Central memory CD8-positive, alpha-beta T cell (primary cell): ENCODE results near the gene CSRNP3.

ENCODE experiments used
- ATAC-seq: fragments of 150-1000 bp; cut with Tn5 transposase; replicated peaks from 2 replicates; pipeline ENCODE4 v1.10.0; 2022; ENCODE audit warnings: mild to moderate bottlenecking, moderate FRiP score, moderate number of reproducible peaks; ENCODE audit not compliant: poor library complexity, severe bottlenecking; ENCODE audit errors: extremely low read depth
- DNase-seq, 2 donors: peaks; one replicate each; pipeline ENCODE4 v3.0.0; 2021; ENCODE audit warnings: low spot score in 2 of 2
- H3K27ac Mint-ChIP-seq: one replicate; pipeline ENCODE4 v1.8.0; 2022; ENCODE audit warnings: low read depth, mild to moderate bottlenecking, moderate library complexity, mixed read lengths
- H3K27me3 Mint-ChIP-seq: one replicate; pipeline ENCODE4 v1.8.0; 2022; ENCODE audit warnings: mixed read lengths
- H3K36me3 Mint-ChIP-seq: one replicate; pipeline ENCODE4 v1.8.0; 2022; ENCODE audit warnings: mild to moderate bottlenecking, moderate library complexity, mixed read lengths; ENCODE audit not compliant: insufficient read depth
- H3K4me1 Mint-ChIP-seq: one replicate; pipeline ENCODE4 v1.8.0; 2022; ENCODE audit warnings: mixed read lengths
- H3K4me3 Mint-ChIP-seq: one replicate; pipeline ENCODE4 v1.8.0; 2022; ENCODE audit warnings: mild to moderate bottlenecking, moderate library complexity, mixed read lengths
- H3K9me3 Mint-ChIP-seq: one replicate; pipeline ENCODE4 v1.8.0; 2022; ENCODE audit warnings: mixed read lengths

Gene CSRNP3

DNA sequence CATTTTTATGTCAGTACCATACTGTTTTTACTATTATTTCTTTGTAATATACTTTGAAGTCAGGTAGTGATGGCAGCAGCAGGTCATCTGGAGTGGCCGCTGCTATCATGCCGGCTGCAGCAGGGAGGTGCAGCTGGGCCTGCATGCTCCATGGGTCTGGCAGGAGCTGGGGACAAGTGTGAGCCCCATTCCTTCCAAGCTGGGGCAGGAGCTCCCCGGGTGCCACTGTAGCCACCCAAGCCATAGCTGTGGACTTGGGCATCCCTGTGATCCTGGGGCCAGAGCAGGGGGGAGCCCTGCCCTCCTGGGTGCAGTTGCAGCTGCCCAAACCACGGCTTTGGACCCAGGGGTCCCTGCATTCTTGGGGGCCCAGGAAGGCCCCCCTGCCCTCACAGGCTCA, 59.2 kb downstream of the CSRNP3 start:
- peaks cover 13% of the 10 kb centered on the region for H3K27me3 Mint-ChIP-seq
- ATAC-seq (no peak), DNase-seq (no peak)
- no peak overlapping the region for H3K4me3 Mint-ChIP-seq
- H3K4me1 Mint-ChIP-seq: no peaks in the 10 kb centered on the region
- H3K27ac Mint-ChIP-seq: no peak overlapping the region
- peaks cover 6% of the 10 kb centered on the region for H3K9me3 Mint-ChIP-seq
- no peaks in the 10 kb centered on the region for H3K36me3 Mint-ChIP-seq

- no peak for DNase-seq
- H3K27me3 Mint-ChIP-seq: peaks cover 13% of the 10 kb centered on the region
- H3K4me3 Mint-ChIP-seq: no peak overlapping the region
- ATAC-seq: no peak
- H3K27ac Mint-ChIP-seq: no peak overlapping the region
- peaks cover 6% of the 10 kb centered on the region for H3K9me3 Mint-ChIP-seq
- no peaks in the 10 kb centered on the region for H3K4me1 Mint-ChIP-seq
- no peaks in the 10 kb centered on the region for H3K36me3 Mint-ChIP-seq
These were observed 59.6 kb downstream of the CSRNP3 start for GRCh38 chr2:165529130-165529529.

DNA sequence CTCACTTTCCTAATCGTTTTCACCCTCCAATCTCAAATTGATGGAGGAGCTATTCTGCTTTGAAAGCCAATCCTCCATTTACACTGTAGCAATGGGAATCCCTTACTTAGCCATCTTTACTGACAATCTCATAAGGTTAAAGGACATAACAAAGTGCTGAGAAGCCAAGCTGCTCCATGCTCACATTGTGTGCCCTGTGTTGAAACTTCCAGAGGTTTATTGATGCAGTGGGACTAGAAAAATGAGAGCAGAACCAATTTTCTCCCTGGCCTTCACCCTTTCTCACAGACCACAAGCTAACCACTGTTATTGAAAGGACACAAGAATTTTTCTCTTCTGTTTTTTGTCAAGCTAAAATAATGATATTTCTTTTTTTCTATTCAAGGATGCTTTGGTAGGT, 63.8 kb downstream of the CSRNP3 start:
- Mint-ChIP-seq H3K27ac (no peak overlapping the region), H3K9me3 (peaks cover 6% of the 10 kb centered on the region), H3K4me3 (no peak overlapping the region), H3K4me1 (no peaks in the 10 kb centered on the region), H3K27me3 (peaks cover 13% of the 10 kb centered on the region), H3K36me3 (no peaks in the 10 kb centered on the region)
- ATAC-seq: no peak
- DNase-seq: no peak

GRCh38 chr2:165535471-165535870, 66.0 kb downstream of the CSRNP3 start:
- Mint-ChIP-seq H3K27ac (no peak overlapping the region), H3K36me3 (no peaks in the 10 kb centered on the region), H3K4me3 (no peak overlapping the region), H3K27me3 (peaks cover 4% of the 10 kb centered on the region), H3K9me3 (peaks cover 6% of the 10 kb centered on the region), H3K4me1 (no peaks in the 10 kb centered on the region)
- DNase-seq (no peak), ATAC-seq (no peak)

DNA sequence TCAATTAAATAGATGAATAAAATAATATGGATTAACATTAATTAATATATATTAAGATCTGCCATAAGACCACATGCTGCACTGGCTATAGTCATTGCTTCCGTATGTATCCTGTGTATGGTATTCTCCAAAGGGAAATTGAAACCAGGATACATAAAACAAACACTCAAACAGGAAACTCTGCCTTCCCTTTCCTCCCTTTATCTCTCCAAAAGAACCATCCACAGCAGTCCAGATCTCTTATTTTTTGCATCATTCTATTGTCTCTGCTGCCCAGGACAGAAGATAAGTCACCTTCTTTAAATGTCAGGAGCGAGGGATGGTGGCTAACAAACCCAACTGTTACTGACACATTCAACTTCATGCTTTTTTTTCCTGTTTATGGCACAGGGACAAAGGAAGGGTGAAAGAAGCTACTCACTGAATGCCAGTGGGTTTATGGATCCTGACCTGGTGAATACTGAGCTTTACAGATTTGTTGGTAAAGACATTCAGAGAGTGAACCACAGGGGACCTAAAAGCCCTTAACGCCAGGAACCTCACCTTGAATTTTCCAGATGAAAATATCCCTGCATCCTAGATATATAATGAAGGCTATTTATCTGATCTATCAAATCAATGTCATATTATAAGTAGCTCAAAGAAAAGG, 67.5 kb downstream of the CSRNP3 start:
- Mint-ChIP-seq H3K27ac (no peak overlapping the region), H3K9me3 (no peaks in the 10 kb centered on the region), H3K4me3 (no peak overlapping the region), H3K36me3 (no peaks in the 10 kb centered on the region), H3K27me3 (peaks cover 9% of the 10 kb centered on the region), H3K4me1 (no peaks in the 10 kb centered on the region)
- no peak for ATAC-seq
- DNase-seq: no peak

- Mint-ChIP-seq H3K4me1 (no peaks in the 10 kb centered on the region), H3K27ac (no peak overlapping the region), H3K27me3 (peaks cover 9% of the 10 kb centered on the region), H3K4me3 (no peak overlapping the region), H3K9me3 (no peaks in the 10 kb centered on the region), H3K36me3 (no peaks in the 10 kb centered on the region)
- ATAC-seq (no peak), DNase-seq (no peak)
These were observed 70.5 kb downstream of the CSRNP3 start for GRCh38 chr2:165539985-165540384.

GRCh38 chr2:165544897-165545296, 75.4 kb downstream of the CSRNP3 start:
- Mint-ChIP-seq H3K4me1 (no peaks in the 10 kb centered on the region), H3K27me3 (peaks cover 9% of the 10 kb centered on the region), H3K4me3 (no peak overlapping the region), H3K36me3 (no peaks in the 10 kb centered on the region), H3K9me3 (no peaks in the 10 kb centered on the region), H3K27ac (no peak overlapping the region)
- DNase-seq (no peak), ATAC-seq (no peak)

GRCh38 chr2:165547900-165548299, 78.4 kb downstream of the CSRNP3 start:
- Mint-ChIP-seq H3K4me1 (no peaks in the 10 kb centered on the region), H3K9me3 (no peaks in the 10 kb centered on the region), H3K36me3 (peaks cover 3% of the 10 kb centered on the region), H3K27ac (no peak overlapping the region), H3K27me3 (peaks cover 9% of the 10 kb centered on the region), H3K4me3 (no peak overlapping the region)
- no peak for DNase-seq
- ATAC-seq: no peak

GRCh38 chr2:165549619-165550018, 80.1 kb downstream of the CSRNP3 start:
- peaks cover 3% of the 10 kb centered on the region for H3K36me3 Mint-ChIP-seq
- no peak overlapping the region for H3K27ac Mint-ChIP-seq
- H3K9me3 Mint-ChIP-seq: no peaks in the 10 kb centered on the region
- DNase-seq: no peak
- H3K27me3 Mint-ChIP-seq: peaks cover 9% of the 10 kb centered on the region
- no peak overlapping the region for H3K4me3 Mint-ChIP-seq
- no peaks in the 10 kb centered on the region for H3K4me1 Mint-ChIP-seq
- ATAC-seq: no peak

GRCh38 chr2:165558832-165559231, 89.3 kb downstream of the CSRNP3 start:
- Mint-ChIP-seq H3K9me3 (no peaks in the 10 kb centered on the region), H3K27ac (no peak overlapping the region), H3K27me3 (no peaks in the 10 kb centered on the region), H3K4me3 (no peak overlapping the region), H3K4me1 (no peaks in the 10 kb centered on the region), H3K36me3 (no peaks in the 10 kb centered on the region)
- no peak for DNase-seq
- no peak for ATAC-seq

- H3K27me3 Mint-ChIP-seq: no peaks in the 10 kb centered on the region
- no peak overlapping the region for H3K27ac Mint-ChIP-seq
- H3K4me3 Mint-ChIP-seq: no peak overlapping the region
- H3K4me1 Mint-ChIP-seq: no peaks in the 10 kb centered on the region
- no peak for DNase-seq
- H3K9me3 Mint-ChIP-seq: no peaks in the 10 kb centered on the region
- H3K36me3 Mint-ChIP-seq: no peaks in the 10 kb centered on the region
- ATAC-seq: no peak
These were observed 91.0 kb downstream of the CSRNP3 start for GRCh38 chr2:165560377-165560988.

- no peaks in the 10 kb centered on the region for H3K36me3 Mint-ChIP-seq
- H3K4me3 Mint-ChIP-seq: no peak overlapping the region
- no peaks in the 10 kb centered on the region for H3K4me1 Mint-ChIP-seq
- DNase-seq (no peak), ATAC-seq (no peak)
- H3K9me3 Mint-ChIP-seq: no peaks in the 10 kb centered on the region
- H3K27ac Mint-ChIP-seq: no peak overlapping the region
- H3K27me3 Mint-ChIP-seq: no peaks in the 10 kb centered on the region
These were observed 92.0 kb downstream of the CSRNP3 start for GRCh38 chr2:165561516-165561915.

- Mint-ChIP-seq H3K4me3 (no peak overlapping the region), H3K27ac (no peak overlapping the region), H3K4me1 (no peaks in the 10 kb centered on the region), H3K9me3 (no peaks in the 10 kb centered on the region), H3K27me3 (no peaks in the 10 kb centered on the region), H3K36me3 (no peaks in the 10 kb centered on the region)
- DNase-seq: no peak
- no peak for ATAC-seq
These were observed 92.7 kb downstream of the CSRNP3 start for GRCh38 chr2:165562233-165562632.
